Measurements from ENCODE around the gene WDR19.
"Not testable (repeated sequence)": the region's sequence is repeated elsewhere in the genome, so short reads cannot be mapped to it uniquely, and the experiment has no call there.

The WDR19 gene

GRCh38 chr4:39233114-39233513 lies 50.8 kb downstream of the WDR19 start:
- no peak for DNase-seq (ENCODE audit: low spot score)

DNA sequence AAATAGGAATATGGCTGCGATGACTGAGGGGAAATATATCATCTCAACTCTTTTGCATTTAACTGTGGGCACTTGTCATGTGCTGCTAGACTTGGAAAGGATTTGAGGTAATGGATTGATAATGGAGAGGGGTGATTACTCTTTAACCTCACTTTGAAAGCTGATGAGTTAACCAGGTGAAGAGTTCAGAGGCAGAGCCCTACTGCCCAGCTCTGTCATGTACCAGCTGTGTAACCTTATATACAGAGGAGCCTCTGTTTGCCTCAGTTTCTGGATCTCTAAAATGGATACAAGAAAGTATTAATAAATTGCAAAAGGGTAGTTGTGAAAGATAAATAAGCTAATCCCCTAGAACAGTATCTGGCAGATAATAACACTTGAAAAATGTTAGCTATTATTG lies 51.5 kb downstream of the WDR19 start:
- DNase-seq (ENCODE audit: low spot score) = no peak

GRCh38 chr4:39235021-39235420 lies 52.7 kb downstream of the WDR19 start:
- no peak for DNase-seq (ENCODE audit: low spot score)

DNA sequence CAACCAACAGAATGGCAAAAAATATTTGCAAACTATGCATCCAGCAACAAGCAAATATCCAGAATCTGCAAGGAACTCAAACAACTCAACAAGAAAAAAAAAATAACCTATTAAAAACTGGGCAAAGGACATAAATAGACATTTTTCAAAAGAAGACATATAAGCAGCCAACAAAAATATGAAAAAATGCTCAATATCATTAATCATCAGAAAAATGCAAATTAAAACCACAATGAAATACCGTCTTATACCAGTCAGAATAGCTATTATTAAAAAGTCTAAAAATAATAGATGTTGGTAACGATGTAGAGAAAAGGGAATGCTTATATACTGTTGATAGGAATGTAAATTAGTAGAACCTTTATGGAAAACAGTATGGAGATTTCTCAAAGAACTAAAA lies 53.4 kb downstream of the WDR19 start:
- no peak for DNase-seq (ENCODE audit: low spot score)

GRCh38 chr4:39237179-39237578 lies 54.9 kb downstream of the WDR19 start:
- no peak for DNase-seq (ENCODE audit: low spot score)

- no peak for DNase-seq (ENCODE audit: low spot score)
These were observed 61.1 kb downstream of the WDR19 start for GRCh38 chr4:39243462-39243861.

GRCh38 chr4:39255266-39255665 lies 72.9 kb downstream of the WDR19 start:
- no peak for DNase-seq (ENCODE audit: low spot score)

- DNase-seq (ENCODE audit: low spot score) = no peak
These were observed 73.5 kb downstream of the WDR19 start for GRCh38 chr4:39255871-39256270.

DNA sequence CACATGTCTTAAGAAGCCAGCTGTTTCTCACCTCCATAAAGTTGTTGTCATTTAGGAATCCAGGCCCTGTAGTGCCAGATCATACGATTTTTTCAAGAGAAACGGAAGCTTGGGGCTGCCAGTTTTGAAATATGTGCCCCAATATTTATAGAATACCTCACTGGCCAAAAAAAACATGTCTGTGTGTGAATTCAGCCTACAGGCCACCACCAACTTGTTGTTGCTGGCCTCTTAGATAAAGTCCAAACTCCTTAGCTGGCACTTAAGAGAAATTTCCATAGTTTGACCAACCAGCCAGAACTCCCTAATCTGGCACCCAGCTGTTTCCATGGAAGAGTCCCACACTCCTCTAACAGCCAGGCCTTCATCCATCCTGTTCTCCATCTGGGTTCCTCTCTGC lies 74.1 kb downstream of the WDR19 start:
- no peak for DNase-seq (ENCODE audit: low spot score)

GRCh38 chr4:39259571-39260330 lies 77.4 kb downstream of the WDR19 start:
- no peak for DNase-seq (ENCODE audit: low spot score)

DNA sequence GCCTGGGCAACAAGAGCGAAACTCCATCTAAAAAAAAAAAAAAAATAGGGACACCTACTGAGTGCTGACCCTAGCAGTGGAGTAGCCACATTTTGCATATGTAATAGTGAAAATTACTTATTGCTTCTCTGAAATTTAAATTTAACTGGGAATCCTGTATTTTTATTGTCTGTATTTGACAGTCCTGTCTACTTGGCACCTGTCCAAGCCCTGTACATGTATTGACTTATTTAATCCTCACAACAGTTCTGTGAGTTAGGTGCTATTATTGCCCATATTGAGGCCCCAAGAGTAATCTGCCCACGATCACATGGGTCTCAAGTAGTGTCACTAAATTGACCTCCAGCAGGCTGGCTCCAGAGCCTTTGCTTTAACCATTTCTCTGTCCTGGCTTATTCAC lies 81.6 kb downstream of the WDR19 start:
- peak; percentile 24 for DNase-seq (ENCODE audit: low spot score)

- no peak for DNase-seq (ENCODE audit: low spot score)
These were observed 92.2 kb downstream of the WDR19 start for GRCh38 chr4:39274503-39274902.

DNA sequence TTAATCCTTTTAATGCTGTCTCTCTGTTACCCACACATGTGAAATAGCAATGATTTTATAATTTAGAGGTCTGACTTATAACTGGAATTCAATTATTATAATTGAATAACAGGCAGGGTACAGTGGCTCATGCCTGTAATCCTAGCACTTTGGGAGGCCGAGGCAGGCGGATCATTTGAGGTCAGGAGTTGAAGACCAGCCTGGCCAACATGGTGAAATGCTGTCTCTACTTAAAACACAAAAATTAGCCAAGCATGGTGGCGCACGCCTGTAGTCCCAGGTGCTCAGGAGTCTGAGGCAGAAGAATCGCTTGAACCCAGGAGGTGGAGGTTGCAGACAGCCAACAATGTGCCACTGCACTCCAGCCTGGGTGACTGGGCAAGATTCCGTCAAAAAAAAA lies 95.3 kb downstream of the WDR19 start:
- DNase-seq (ENCODE audit: low spot score) = not testable (repeated sequence)

- DNase-seq (ENCODE audit: low spot score) = no peak
These were observed 96.1 kb downstream of the WDR19 start for GRCh38 chr4:39278476-39278875.

DNA sequence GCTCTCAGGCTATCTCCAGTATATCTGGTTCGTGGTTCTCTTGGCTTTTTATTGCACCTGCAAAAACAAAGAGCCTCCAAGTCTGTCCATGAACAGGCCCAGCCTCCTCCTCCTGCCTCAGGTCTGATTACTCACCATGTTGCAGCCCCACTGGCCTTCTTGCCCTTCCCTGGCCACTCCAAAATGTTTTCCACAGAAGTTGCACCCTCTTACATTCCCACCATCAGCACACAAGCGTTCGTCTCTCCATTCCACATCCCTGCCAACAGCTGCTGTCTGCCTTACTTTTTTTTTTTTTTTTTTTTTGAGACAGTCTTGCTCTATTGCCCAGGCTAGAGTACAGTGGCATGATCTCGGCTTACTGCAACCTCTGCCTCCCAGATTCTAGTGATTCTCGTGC lies 97.1 kb downstream of the WDR19 start:
- no peak for DNase-seq (ENCODE audit: low spot score)

- no peak for DNase-seq (ENCODE audit: low spot score)
These were observed 98.4 kb downstream of the WDR19 start for GRCh38 chr4:39280770-39281169.

- no peak for DNase-seq (ENCODE audit: low spot score)
These were observed 102.9 kb downstream of the WDR19 start for GRCh38 chr4:39285111-39285795.

GRCh38 chr4:39285853-39286252 lies 103.5 kb downstream of the WDR19 start:
- no peak for DNase-seq (ENCODE audit: low spot score)

GRCh38 chr4:39286263-39286662 lies 103.9 kb downstream of the WDR19 start:
- no peak for DNase-seq (ENCODE audit: low spot score)

- no peak for DNase-seq (ENCODE audit: low spot score)
These were observed 104.9 kb downstream of the WDR19 start for GRCh38 chr4:39287223-39287622.

GRCh38 chr4:39291686-39292085 lies 109.4 kb downstream of the WDR19 start:
- no peak for DNase-seq (ENCODE audit: low spot score)

- not testable (repeated sequence) for DNase-seq (ENCODE audit: low spot score)
These were observed 110.1 kb downstream of the WDR19 start for GRCh38 chr4:39292433-39292832.

GRCh38 chr4:39295784-39296183 lies 113.5 kb downstream of the WDR19 start:
- DNase-seq (ENCODE audit: low spot score) = no peak

GRCh38 chr4:39302901-39303300 lies 120.6 kb downstream of the WDR19 start:
- no peak for DNase-seq (ENCODE audit: low spot score)
